Upper lobe of left lung (tissue), 4 donors: Measurements from ENCODE around the gene C16orf95.
"Not testable (repeated sequence)": the region's sequence is repeated elsewhere in the genome, so short reads cannot be mapped to it uniquely, and the experiment has no call there.

Source experiments
- POLR2A ChIP-seq, 4 donors: fragments of 450-650 bp; IDR thresholded peaks; one replicate each; pipeline ENCODE4 v1.5.1; 2016 to 2017; ENCODE audit warnings: antibody characterized with exemption in 4 of 4, mild to moderate bottlenecking in 2 of 4
- POLR2AphosphoS5 ChIP-seq, 2 donors: sonication (generic); formaldehyde crosslinking; IDR thresholded peaks; one replicate each; pipeline ENCODE4 v1.5.1; 2017; ENCODE audit warnings: antibody characterized with exemption in 2 of 2
- TF ChIP-seq, protein P1 (sequence below), 6 experiments: fragments of 450-650 bp in 4 of 6; fragments of 200-600 bp in 2 of 6; sonication (generic) in 2 of 6; IDR thresholded peaks; one replicate each; pipeline ENCODE4 v1.5.1; 2016 to 2019; ENCODE audit warnings: antibody characterized with exemption in 6 of 6

DNA sequence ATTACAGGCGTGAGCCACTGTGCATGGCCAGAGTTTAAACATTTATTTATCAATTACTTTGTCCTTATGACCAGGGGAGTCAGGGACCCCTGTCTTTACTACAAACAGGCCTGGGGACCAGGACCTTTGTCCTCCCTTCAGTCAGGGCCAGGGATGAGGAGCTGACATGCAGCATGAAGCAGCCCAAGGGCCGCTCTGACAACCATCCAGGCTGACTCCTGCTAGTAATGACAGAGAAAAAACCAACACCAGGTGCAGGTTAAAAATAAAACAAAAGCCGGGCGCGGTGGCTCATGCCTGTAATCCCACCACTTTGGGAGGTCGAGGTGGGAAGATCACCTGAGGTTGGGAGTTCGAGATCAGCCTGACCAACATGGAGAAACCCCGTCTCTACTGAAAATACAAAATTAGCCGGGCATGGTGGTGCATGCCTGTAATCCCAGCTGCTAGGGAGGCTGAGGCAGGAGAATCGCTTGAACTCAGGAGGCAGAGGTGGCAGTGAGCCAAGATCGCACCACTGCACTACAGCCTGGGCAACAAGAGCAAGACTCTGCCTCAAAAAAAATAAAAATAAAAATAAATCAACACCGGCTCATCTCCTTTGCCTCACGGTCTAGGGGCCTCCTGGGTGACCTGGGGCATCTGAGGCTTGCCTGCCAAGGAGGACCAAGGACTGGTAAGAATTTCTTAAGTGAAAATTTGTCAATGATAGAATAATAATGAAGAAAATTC lies 45.8 kb upstream of the C16orf95 start:
- not testable (repeated sequence) for TF ChIP-seq POLR2AphosphoS5, POLR2A (IDR thresholded peaks at IDR 0.05)
- TF ChIP-seq, protein P1, sequence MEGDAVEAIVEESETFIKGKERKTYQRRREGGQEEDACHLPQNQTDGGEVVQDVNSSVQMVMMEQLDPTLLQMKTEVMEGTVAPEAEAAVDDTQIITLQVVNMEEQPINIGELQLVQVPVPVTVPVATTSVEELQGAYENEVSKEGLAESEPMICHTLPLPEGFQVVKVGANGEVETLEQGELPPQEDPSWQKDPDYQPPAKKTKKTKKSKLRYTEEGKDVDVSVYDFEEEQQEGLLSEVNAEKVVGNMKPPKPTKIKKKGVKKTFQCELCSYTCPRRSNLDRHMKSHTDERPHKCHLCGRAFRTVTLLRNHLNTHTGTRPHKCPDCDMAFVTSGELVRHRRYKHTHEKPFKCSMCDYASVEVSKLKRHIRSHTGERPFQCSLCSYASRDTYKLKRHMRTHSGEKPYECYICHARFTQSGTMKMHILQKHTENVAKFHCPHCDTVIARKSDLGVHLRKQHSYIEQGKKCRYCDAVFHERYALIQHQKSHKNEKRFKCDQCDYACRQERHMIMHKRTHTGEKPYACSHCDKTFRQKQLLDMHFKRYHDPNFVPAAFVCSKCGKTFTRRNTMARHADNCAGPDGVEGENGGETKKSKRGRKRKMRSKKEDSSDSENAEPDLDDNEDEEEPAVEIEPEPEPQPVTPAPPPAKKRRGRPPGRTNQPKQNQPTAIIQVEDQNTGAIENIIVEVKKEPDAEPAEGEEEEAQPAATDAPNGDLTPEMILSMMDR (IDR thresholded peaks at IDR 0.05) = not testable (repeated sequence)
